Measurements from ENCODE around the gene PALLD. TPM values are rescaled to one million over a fixed set of nuclear protein-coding genes. Genes with fewer than 3 reads are reported as not detected.

The PALLD gene
- total RNA-seq, 1 experiment from 2014 or later, result 18.3 TPM

- Mint-ChIP-seq H3K4me3 (no peak overlapping the region), H3K36me3 (ENCODE audit: insufficient read depth in 1 of 3, low read depth in 3 of 3) (peaks cover 0 to 3% (median 0%) of the 10 kb centered on the region in 3 experiments; a peak in 1 of 7 replicates), H3K4me1 (peaks cover 10 to 30% of the 10 kb centered on the region in 2 experiments), H3K27ac (peak overlapping the region in 1 of 3 experiments; percentile 32; a peak in 1 of 7 replicates), H3K9me3 (peaks cover 0 to 2% of the 10 kb centered on the region in 2 experiments; a peak in 2 of 5 replicates), H3K27me3 (ENCODE audit: low read depth) (peaks cover 42% of the 10 kb centered on the region)
- Histone ChIP-seq H3K56ac (ENCODE audit: insufficient read length, low read depth, low read length) (no peak overlapping the region), H3K9ac (ENCODE audit: extremely low read depth, insufficient read length, low read length) (no peak overlapping the region), H2AFZ (ENCODE audit: low read length) (no peak overlapping the region), H4K91ac (ENCODE audit: insufficient read length, low read depth, low read length) (no peak overlapping the region), H2BK15ac (ENCODE audit: low read depth, low read length) (no peak overlapping the region), H2AK5ac (ENCODE audit: insufficient read length, low read length) (no peak overlapping the region), H3K4ac (ENCODE audit: low read depth, low read length) (no peak overlapping the region), H3K79me1 (ENCODE audit: insufficient read depth, low read depth, low read length, poor library complexity, severe bottlenecking) (no peaks in the 10 kb centered on the region), H3K4me1 (ENCODE audit: insufficient read depth, low read length) (peaks cover 1% of the 10 kb centered on the region; the same call in 1 of the 2 replicates), H3K79me2 (ENCODE audit: insufficient read depth, low read length) (no peaks in the 10 kb centered on the region), H3K18ac (ENCODE audit: insufficient read length, low read depth, low read length) (no peak overlapping the region), H4K20me1 (ENCODE audit: control insufficient read depth, insufficient read depth, insufficient read length) (no peaks in the 10 kb centered on the region), H2BK12ac (ENCODE audit: insufficient read length, low read depth, low read length) (no peak overlapping the region), H3K23me2 (ENCODE audit: insufficient read length, low read depth, low read length, poor library complexity, severe bottlenecking) (no peaks in the 10 kb centered on the region), H3K4me2 (ENCODE audit: insufficient read depth, insufficient read length, low read length) (peak overlapping the region; percentile 15), H2BK5ac (ENCODE audit: insufficient read length, low read length) (no peak overlapping the region), H2BK120ac (ENCODE audit: low read depth, low read length, poor library complexity, severe bottlenecking) (no peak overlapping the region), H3K27me3 (ENCODE audit: insufficient read depth, low read length) (peaks cover 6% of the 10 kb centered on the region; the same call in 1 of the 2 replicates), H3K27ac (ENCODE audit: insufficient read length, low read depth, low read length) (no peak overlapping the region), H3K9me3 (ENCODE audit: control insufficient read depth, low read depth, low read length) (no peaks in the 10 kb centered on the region), H4K8ac (replicated peaks; ENCODE audit: insufficient read length, low read depth, low read length) (no peak overlapping the region), H4K5ac (ENCODE audit: insufficient read length, low read depth, low read length) (no peak overlapping the region), H3K23ac (ENCODE audit: insufficient read length, low read depth, low read length) (no peak overlapping the region), H3T11ph (ENCODE audit: low read length) (no peak overlapping the region), H3K14ac (ENCODE audit: insufficient read depth, low read length) (no peak overlapping the region), H2BK20ac (ENCODE audit: low read depth, low read length, poor library complexity, severe bottlenecking) (no peak overlapping the region)
- no peak for TF ChIP-seq CTCF (conservative IDR thresholded peaks at IDR 0.05)
- WGBS (ENCODE audit: extremely low coverage, insufficient read length, low lambda C conversion rate), result no CpG with 5 or more reads among the region's 7 CpGs
- no peak for DNase-seq
Measured at GRCh38 chr4:168715896-168716295, 219.0 kb downstream of the PALLD start.

All from H9 (cell line).